HG03432 (cell line): ENCODE data around the gene MRE11.
"Not testable (repeated sequence)": the region's sequence is repeated elsewhere in the genome, so short reads cannot be mapped to it uniquely, and the experiment has no call there.

Experiments used
- ATAC-seq: cut with Tn5 transposase; IDR thresholded peaks from one replicate; pipeline ENCODE4 v1.9.1; 2021; ENCODE audit warnings: mild to moderate bottlenecking, moderate library complexity; ENCODE audit not compliant: unreplicated experiment

The MRE11 gene

GRCh38 chr11:94433049-94433448 is 60.6 kb downstream of the MRE11 start:
- no peak for ATAC-seq

GRCh38 chr11:94424662-94425061 is 69.0 kb downstream of the MRE11 start:
- no peak for ATAC-seq

- no peak for ATAC-seq
Measured at GRCh38 chr11:94424011-94424410, 69.6 kb downstream of the MRE11 start.

- ATAC-seq: no peak
Measured at GRCh38 chr11:94423507-94423906, 70.1 kb downstream of the MRE11 start.

GRCh38 chr11:94418123-94418765 is 75.4 kb downstream of the MRE11 start:
- no peak for ATAC-seq

- ATAC-seq: no peak
Measured at GRCh38 chr11:94417386-94417987, 76.2 kb downstream of the MRE11 start.

- no peak for ATAC-seq
Measured at GRCh38 chr11:94405062-94405833, 88.4 kb downstream of the MRE11 start.

- no peak for ATAC-seq
Measured at GRCh38 chr11:94402355-94402754, 91.3 kb downstream of the MRE11 start.

GRCh38 chr11:94401773-94402265 is 91.8 kb downstream of the MRE11 start:
- ATAC-seq: no peak

GRCh38 chr11:94400839-94401772 is 92.5 kb downstream of the MRE11 start, which contains the start of gene GPR83:
Gene GPR83, minus strand, starts transcription at chr11:94401419. Its CDS starts 172 bp downstream, at chr11:94401247.
- no peak for ATAC-seq

- no peak for ATAC-seq
Measured at GRCh38 chr11:94400457-94400838, 93.2 kb downstream of the MRE11 start.

GRCh38 chr11:94400050-94400449 is 93.6 kb downstream of the MRE11 start:
- no peak for ATAC-seq

- ATAC-seq: no peak
Measured at GRCh38 chr11:94398101-94398500, 95.5 kb downstream of the MRE11 start.

GRCh38 chr11:94396282-94396681 is 97.4 kb downstream of the MRE11 start:
- ATAC-seq: no peak

- not testable (repeated sequence) for ATAC-seq
Measured at GRCh38 chr11:94391937-94392336, 101.7 kb downstream of the MRE11 start.

- no peak for ATAC-seq
Measured at GRCh38 chr11:94379613-94380012, 114.0 kb downstream of the MRE11 start.

- no peak for ATAC-seq
Measured at GRCh38 chr11:94376841-94377240, 116.8 kb downstream of the MRE11 start.

- not testable (repeated sequence) for ATAC-seq
Measured at GRCh38 chr11:94370576-94370975, 123.1 kb downstream of the MRE11 start.
